ENCODE measurements around the gene SH3TC2.

The SH3TC2 gene

DNA sequence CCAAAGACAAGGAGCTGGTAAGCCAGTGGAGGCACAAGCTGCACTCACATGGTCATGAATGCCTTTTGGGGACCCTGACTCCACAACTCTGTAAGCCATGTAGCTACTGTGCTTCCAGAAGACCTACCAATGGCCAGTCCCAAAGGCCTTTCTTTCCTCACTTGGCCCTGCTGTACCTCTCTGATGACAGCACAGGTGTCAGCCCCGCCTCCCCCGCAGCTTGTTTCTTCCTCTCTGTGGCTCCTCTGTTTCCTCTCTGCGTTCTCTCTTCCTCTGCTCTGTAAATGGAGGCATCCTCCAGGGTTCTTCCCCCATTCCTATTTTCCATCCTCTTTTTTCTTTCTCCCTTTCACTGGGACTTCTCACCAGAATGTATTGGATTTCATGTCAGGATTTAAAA lies 26.7 kb downstream of the SH3TC2 start:
- H3K9me3 ChIP-seq (ENCODE audit: control insufficient read depth, low read length): no peaks in the 10 kb centered on the region
- peaks cover 2% of the 10 kb centered on the region for H3K4me1 ChIP-seq (ENCODE audit: control insufficient read depth, insufficient read depth, low read length, poor library complexity, severe bottlenecking)
- DNase-seq: no peak
- no peak overlapping the region for H3K4me3 ChIP-seq (ENCODE audit: insufficient read depth, low read depth, low read length, poor library complexity, severe bottlenecking)
- no peaks in the 10 kb centered on the region for H3K27me3 ChIP-seq (replicated peaks; ENCODE audit: control insufficient read depth, insufficient read depth, low read length, poor library complexity, severe bottlenecking)
- no peaks in the 10 kb centered on the region for H3K36me3 ChIP-seq (ENCODE audit: control insufficient read depth, insufficient read depth, low read length)
- H3K27ac ChIP-seq (ENCODE audit: insufficient read depth, low read length, poor library complexity, severe bottlenecking): no peak overlapping the region

- no peak overlapping the region for H3K4me3 ChIP-seq (ENCODE audit: insufficient read depth, low read depth, low read length, poor library complexity, severe bottlenecking)
- H3K27ac ChIP-seq (ENCODE audit: insufficient read depth, low read length, poor library complexity, severe bottlenecking): no peak overlapping the region
- H3K27me3 ChIP-seq (replicated peaks; ENCODE audit: control insufficient read depth, insufficient read depth, low read length, poor library complexity, severe bottlenecking): no peaks in the 10 kb centered on the region
- DNase-seq: peak; percentile 22 to 55 (median 38)
- H3K36me3 ChIP-seq (ENCODE audit: control insufficient read depth, insufficient read depth, low read length): no peaks in the 10 kb centered on the region
- H3K4me1 ChIP-seq (ENCODE audit: control insufficient read depth, insufficient read depth, low read length, poor library complexity, severe bottlenecking): peaks cover 2% of the 10 kb centered on the region
- H3K9me3 ChIP-seq (ENCODE audit: control insufficient read depth, low read length): no peaks in the 10 kb centered on the region
Observed at GRCh38 chr5:149035372-149035790, 27.5 kb downstream of the SH3TC2 start.

DNA sequence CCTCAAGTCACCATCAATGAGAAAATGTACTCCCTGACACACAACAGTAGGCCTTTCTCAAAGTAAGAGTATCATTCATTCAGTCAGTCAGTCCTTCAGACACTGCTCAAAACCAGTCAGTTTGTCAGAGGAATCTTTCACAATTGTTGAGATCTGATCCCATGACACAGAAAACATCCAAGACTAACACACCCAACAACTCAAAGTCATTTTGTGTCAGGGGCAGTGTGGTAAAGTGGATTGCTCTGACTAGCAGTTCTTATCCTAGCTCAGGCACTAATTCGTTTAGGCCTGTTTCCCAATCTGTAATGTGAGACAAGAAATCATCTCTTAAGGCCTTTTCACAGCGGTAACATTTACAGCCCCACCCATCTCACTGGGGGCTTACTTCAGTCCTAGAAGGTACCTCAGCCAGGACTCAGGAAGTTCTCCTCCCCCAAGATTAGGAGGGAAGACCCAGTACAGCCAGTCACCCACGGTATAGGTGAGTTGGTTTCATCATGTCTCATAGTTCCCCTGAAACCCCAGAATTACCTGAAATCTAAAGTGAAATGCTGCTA lies 31.9 kb downstream of the SH3TC2 start:
- Histone ChIP-seq H3K27ac (ENCODE audit: insufficient read depth, low read length, poor library complexity, severe bottlenecking) (no peak overlapping the region), H3K27me3 (replicated peaks; ENCODE audit: control insufficient read depth, insufficient read depth, low read length, poor library complexity, severe bottlenecking) (no peaks in the 10 kb centered on the region), H3K4me1 (ENCODE audit: control insufficient read depth, insufficient read depth, low read length, poor library complexity, severe bottlenecking) (peaks cover 2% of the 10 kb centered on the region), H3K36me3 (ENCODE audit: control insufficient read depth, insufficient read depth, low read length) (no peaks in the 10 kb centered on the region), H3K4me3 (ENCODE audit: insufficient read depth, low read depth, low read length, poor library complexity, severe bottlenecking) (no peak overlapping the region), H3K9me3 (ENCODE audit: control insufficient read depth, low read length) (no peaks in the 10 kb centered on the region)
- DNase-seq: no peak

- DNase-seq: no peak
- H3K36me3 ChIP-seq (ENCODE audit: control insufficient read depth, insufficient read depth, low read length): no peaks in the 10 kb centered on the region
- no peaks in the 10 kb centered on the region for H3K9me3 ChIP-seq (ENCODE audit: control insufficient read depth, low read length)
- no peak overlapping the region for H3K27ac ChIP-seq (ENCODE audit: insufficient read depth, low read length, poor library complexity, severe bottlenecking)
- H3K4me1 ChIP-seq (ENCODE audit: control insufficient read depth, insufficient read depth, low read length, poor library complexity, severe bottlenecking): peaks cover 2% of the 10 kb centered on the region
- H3K27me3 ChIP-seq (replicated peaks; ENCODE audit: control insufficient read depth, insufficient read depth, low read length, poor library complexity, severe bottlenecking): no peaks in the 10 kb centered on the region
- H3K4me3 ChIP-seq (ENCODE audit: insufficient read depth, low read depth, low read length, poor library complexity, severe bottlenecking): no peak overlapping the region
Observed at GRCh38 chr5:149030392-149030791, 32.5 kb downstream of the SH3TC2 start.

GRCh38 chr5:149028984-149029383 lies 33.9 kb downstream of the SH3TC2 start:
- DNase-seq: no peak
- Histone ChIP-seq H3K9me3 (ENCODE audit: control insufficient read depth, low read length) (no peaks in the 10 kb centered on the region), H3K27me3 (replicated peaks; ENCODE audit: control insufficient read depth, insufficient read depth, low read length, poor library complexity, severe bottlenecking) (no peaks in the 10 kb centered on the region), H3K36me3 (ENCODE audit: control insufficient read depth, insufficient read depth, low read length) (no peaks in the 10 kb centered on the region), H3K4me1 (ENCODE audit: control insufficient read depth, insufficient read depth, low read length, poor library complexity, severe bottlenecking) (peaks cover 2% of the 10 kb centered on the region), H3K4me3 (ENCODE audit: insufficient read depth, low read depth, low read length, poor library complexity, severe bottlenecking) (no peak overlapping the region), H3K27ac (ENCODE audit: insufficient read depth, low read length, poor library complexity, severe bottlenecking) (no peak overlapping the region)

DNA sequence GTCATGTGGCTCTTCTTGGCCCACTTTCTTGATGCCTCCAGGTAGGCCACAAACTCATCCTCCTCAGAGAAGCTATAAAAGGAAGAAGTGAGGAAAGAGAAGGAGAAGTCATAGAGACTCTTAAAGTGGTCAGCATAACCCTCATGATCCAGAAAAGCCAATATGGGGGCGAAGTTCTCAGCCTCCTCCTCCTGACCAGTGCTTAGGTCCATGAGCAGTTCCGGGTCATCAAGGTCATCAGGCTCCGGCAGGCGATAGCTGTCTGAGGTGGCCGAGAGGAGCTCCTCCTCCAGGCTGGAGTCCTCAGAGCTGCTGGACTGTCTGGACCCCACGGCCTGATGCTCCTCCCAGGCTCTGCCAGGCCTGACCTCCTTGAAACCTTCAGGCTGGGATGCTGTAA lies 34.7 kb downstream of the SH3TC2 start:
- peaks cover 2% of the 10 kb centered on the region for H3K4me1 ChIP-seq (ENCODE audit: control insufficient read depth, insufficient read depth, low read length, poor library complexity, severe bottlenecking)
- no peaks in the 10 kb centered on the region for H3K9me3 ChIP-seq (ENCODE audit: control insufficient read depth, low read length)
- DNase-seq: no peak
- no peak overlapping the region for H3K27ac ChIP-seq (ENCODE audit: insufficient read depth, low read length, poor library complexity, severe bottlenecking)
- H3K4me3 ChIP-seq (ENCODE audit: insufficient read depth, low read depth, low read length, poor library complexity, severe bottlenecking): no peak overlapping the region
- no peaks in the 10 kb centered on the region for H3K36me3 ChIP-seq (ENCODE audit: control insufficient read depth, insufficient read depth, low read length)
- no peaks in the 10 kb centered on the region for H3K27me3 ChIP-seq (replicated peaks; ENCODE audit: control insufficient read depth, insufficient read depth, low read length, poor library complexity, severe bottlenecking)

GRCh38 chr5:149027636-149028035 lies 35.2 kb downstream of the SH3TC2 start:
- Histone ChIP-seq H3K27me3 (replicated peaks; ENCODE audit: control insufficient read depth, insufficient read depth, low read length, poor library complexity, severe bottlenecking) (no peaks in the 10 kb centered on the region), H3K4me1 (ENCODE audit: control insufficient read depth, insufficient read depth, low read length, poor library complexity, severe bottlenecking) (no peaks in the 10 kb centered on the region), H3K9me3 (ENCODE audit: control insufficient read depth, low read length) (no peaks in the 10 kb centered on the region), H3K27ac (ENCODE audit: insufficient read depth, low read length, poor library complexity, severe bottlenecking) (no peak overlapping the region), H3K36me3 (ENCODE audit: control insufficient read depth, insufficient read depth, low read length) (no peaks in the 10 kb centered on the region), H3K4me3 (ENCODE audit: insufficient read depth, low read depth, low read length, poor library complexity, severe bottlenecking) (no peak overlapping the region)
- DNase-seq: no peak

DNA sequence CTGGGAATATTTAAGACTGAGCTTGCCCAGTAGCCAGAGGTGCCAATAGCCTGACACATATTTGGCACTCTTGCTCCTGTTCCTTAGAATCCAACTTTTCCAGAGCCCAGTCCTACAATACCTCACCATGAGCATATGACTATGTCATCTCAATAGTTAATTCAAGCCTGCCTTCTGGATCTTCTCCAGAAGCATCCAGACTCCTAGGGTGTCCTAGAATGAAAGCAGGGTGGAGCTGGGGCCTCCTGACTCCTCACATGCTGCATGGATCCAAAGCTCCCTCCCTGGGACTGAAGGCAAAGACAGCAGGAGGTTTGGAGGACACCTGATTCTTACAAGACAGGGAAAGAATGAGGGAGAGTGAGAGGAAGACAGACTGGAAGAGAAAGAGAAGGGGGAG lies 37.9 kb downstream of the SH3TC2 start:
- Histone ChIP-seq H3K4me3 (ENCODE audit: insufficient read depth, low read depth, low read length, poor library complexity, severe bottlenecking) (no peak overlapping the region), H3K27ac (ENCODE audit: insufficient read depth, low read length, poor library complexity, severe bottlenecking) (no peak overlapping the region), H3K36me3 (ENCODE audit: control insufficient read depth, insufficient read depth, low read length) (no peaks in the 10 kb centered on the region), H3K9me3 (ENCODE audit: control insufficient read depth, low read length) (no peaks in the 10 kb centered on the region), H3K27me3 (replicated peaks; ENCODE audit: control insufficient read depth, insufficient read depth, low read length, poor library complexity, severe bottlenecking) (no peaks in the 10 kb centered on the region), H3K4me1 (ENCODE audit: control insufficient read depth, insufficient read depth, low read length, poor library complexity, severe bottlenecking) (no peaks in the 10 kb centered on the region)
- DNase-seq: no peak

DNA sequence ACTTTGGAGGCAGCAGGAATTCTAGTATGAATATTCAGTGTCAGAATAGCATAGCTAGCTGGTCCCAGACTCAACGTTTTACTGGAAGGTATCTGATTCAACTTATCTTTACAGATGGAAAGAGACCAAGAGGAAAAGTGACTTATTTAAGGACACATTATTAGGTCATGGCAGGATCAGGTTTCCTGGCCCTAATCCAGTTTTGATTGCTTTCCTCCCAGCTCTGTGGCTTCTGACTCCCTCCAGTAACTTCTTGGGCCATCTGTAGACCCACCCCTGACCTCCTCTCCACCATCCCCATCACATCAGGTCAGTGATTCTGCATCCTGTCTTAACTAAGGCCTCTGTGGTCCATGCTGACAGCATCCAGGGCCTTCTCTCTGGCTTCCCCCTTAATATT lies 38.4 kb downstream of the SH3TC2 start:
- Histone ChIP-seq H3K9me3 (ENCODE audit: control insufficient read depth, low read length) (no peaks in the 10 kb centered on the region), H3K27me3 (replicated peaks; ENCODE audit: control insufficient read depth, insufficient read depth, low read length, poor library complexity, severe bottlenecking) (no peaks in the 10 kb centered on the region), H3K27ac (ENCODE audit: insufficient read depth, low read length, poor library complexity, severe bottlenecking) (no peak overlapping the region), H3K36me3 (ENCODE audit: control insufficient read depth, insufficient read depth, low read length) (no peaks in the 10 kb centered on the region), H3K4me3 (ENCODE audit: insufficient read depth, low read depth, low read length, poor library complexity, severe bottlenecking) (no peak overlapping the region), H3K4me1 (ENCODE audit: control insufficient read depth, insufficient read depth, low read length, poor library complexity, severe bottlenecking) (no peaks in the 10 kb centered on the region)
- DNase-seq: no peak

- Histone ChIP-seq H3K9me3 (ENCODE audit: control insufficient read depth, low read length) (no peaks in the 10 kb centered on the region), H3K27ac (ENCODE audit: insufficient read depth, low read length, poor library complexity, severe bottlenecking) (no peak overlapping the region), H3K36me3 (ENCODE audit: control insufficient read depth, insufficient read depth, low read length) (no peaks in the 10 kb centered on the region), H3K4me1 (ENCODE audit: control insufficient read depth, insufficient read depth, low read length, poor library complexity, severe bottlenecking) (no peaks in the 10 kb centered on the region), H3K4me3 (ENCODE audit: insufficient read depth, low read depth, low read length, poor library complexity, severe bottlenecking) (no peak overlapping the region), H3K27me3 (replicated peaks; ENCODE audit: control insufficient read depth, insufficient read depth, low read length, poor library complexity, severe bottlenecking) (no peaks in the 10 kb centered on the region)
- no peak for DNase-seq
Observed at GRCh38 chr5:149022200-149022599, 40.7 kb downstream of the SH3TC2 start.
